Activated naive CD4-positive, alpha-beta T cell treated with anti-CD3 and anti-CD28 coated beads, Interleukin-2, amount 50 U/mL, for 24 hours (primary cell): ENCODE data around the gene NUMBL.
A peak's percentile ranks its signal among the peaks of the same experiment; 100 is the strongest.

Experiments
- H3K27ac Mint-ChIP-seq: one replicate; pipeline ENCODE4 v1.8.0; 2021; ENCODE audit warnings: mild to moderate bottlenecking, mixed read lengths
- H3K27me3 Mint-ChIP-seq: one replicate; pipeline ENCODE4 v1.8.0; 2021; ENCODE audit warnings: mixed read lengths
- H3K36me3 Mint-ChIP-seq: one replicate; pipeline ENCODE4 v1.8.0; 2021; ENCODE audit warnings: mixed read lengths
- H3K4me1 Mint-ChIP-seq: one replicate; pipeline ENCODE4 v1.8.0; 2021; ENCODE audit warnings: mixed read lengths
- H3K4me3 Mint-ChIP-seq: one replicate; pipeline ENCODE4 v1.8.0; 2021; ENCODE audit warnings: mild to moderate bottlenecking, mixed read lengths
- H3K9me3 Mint-ChIP-seq: one replicate; pipeline ENCODE4 v1.8.0; 2021; ENCODE audit warnings: mixed read lengths

The NUMBL gene

DNA sequence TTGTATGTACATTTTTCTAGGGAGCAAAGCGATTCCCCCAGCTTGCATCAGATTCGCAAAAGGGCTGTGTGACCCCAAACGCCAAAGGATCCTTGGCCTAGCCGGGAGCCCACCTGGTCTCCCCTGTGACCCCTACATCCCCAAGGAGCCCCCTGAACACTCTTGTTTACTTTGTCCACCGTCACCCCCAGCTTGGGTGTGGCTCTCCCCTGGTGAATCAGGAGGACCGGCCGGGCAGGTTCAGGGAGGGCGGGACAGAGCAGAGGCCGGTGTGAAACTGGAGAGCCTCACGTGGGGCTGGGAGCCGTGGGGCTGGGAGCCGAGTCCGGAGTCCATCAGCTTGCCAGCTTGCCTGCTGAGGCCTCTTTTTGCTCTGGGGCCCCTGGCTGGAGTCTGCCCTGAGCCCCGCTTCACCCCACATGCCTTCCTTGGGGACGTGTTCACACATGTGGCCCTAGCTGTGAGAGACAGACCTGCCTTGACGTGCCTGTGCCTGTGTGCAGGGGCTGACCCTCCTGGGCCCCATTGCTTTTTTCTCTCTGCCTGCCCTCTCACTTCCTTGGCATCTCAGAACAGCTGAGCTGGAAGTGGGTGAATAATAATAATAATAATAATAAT lies 28.4 kb upstream of the NUMBL start:
- Mint-ChIP-seq H3K4me1 (peaks cover 70% of the 10 kb centered on the region), H3K27ac (no peak overlapping the region), H3K4me3 (peak overlapping the region; percentile 94), H3K27me3 (no peaks in the 10 kb centered on the region), H3K36me3 (peaks cover 8% of the 10 kb centered on the region), H3K9me3 (no peaks in the 10 kb centered on the region)

DNA sequence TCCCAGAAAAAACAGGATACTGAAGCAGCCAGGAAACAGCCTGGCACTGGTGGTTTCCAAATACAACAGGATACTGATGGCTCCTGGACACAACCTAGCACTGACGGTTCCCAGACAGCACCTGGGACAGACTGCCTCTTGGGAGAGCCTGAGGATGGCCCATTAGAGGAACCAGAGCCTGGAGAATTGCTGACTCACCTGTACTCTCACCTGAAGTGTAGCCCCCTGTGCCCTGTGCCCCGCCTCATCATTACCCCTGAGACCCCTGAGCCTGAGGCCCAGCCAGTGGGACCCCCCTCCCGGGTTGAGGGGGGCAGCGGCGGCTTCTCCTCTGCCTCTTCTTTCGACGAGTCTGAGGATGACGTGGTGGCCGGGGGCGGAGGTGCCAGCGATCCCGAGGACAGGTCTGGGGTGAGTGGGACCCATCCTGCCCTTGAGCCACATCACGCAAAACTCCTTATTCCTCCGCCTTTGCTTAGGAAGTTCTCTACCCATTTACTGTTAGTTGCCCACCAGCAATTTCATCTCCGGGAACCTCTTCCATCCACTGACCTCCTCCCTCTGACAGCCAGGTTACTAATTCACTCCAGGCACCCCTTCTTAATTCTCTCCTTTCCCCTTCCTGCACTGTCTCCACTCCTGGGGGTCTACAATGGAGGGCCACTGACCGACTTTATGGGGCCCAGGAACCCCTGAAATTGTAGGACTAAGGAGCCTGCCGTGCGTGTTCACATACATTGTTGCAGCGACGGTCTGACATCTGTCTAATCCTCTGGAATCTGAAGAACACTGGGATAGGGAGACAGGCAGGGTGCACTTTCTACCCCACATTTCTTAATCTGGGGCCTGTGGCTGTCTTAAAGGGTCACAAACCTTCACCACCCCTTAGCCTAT lies 27.7 kb upstream of the NUMBL start:
- peaks cover 66% of the 10 kb centered on the region for H3K4me1 Mint-ChIP-seq
- H3K36me3 Mint-ChIP-seq, result peaks cover 7% of the 10 kb centered on the region
- no peaks in the 10 kb centered on the region for H3K27me3 Mint-ChIP-seq
- no peaks in the 10 kb centered on the region for H3K9me3 Mint-ChIP-seq
- peak overlapping the region; percentile 94 for H3K4me3 Mint-ChIP-seq
- H3K27ac Mint-ChIP-seq, result peak overlapping the region; percentile 96

DNA sequence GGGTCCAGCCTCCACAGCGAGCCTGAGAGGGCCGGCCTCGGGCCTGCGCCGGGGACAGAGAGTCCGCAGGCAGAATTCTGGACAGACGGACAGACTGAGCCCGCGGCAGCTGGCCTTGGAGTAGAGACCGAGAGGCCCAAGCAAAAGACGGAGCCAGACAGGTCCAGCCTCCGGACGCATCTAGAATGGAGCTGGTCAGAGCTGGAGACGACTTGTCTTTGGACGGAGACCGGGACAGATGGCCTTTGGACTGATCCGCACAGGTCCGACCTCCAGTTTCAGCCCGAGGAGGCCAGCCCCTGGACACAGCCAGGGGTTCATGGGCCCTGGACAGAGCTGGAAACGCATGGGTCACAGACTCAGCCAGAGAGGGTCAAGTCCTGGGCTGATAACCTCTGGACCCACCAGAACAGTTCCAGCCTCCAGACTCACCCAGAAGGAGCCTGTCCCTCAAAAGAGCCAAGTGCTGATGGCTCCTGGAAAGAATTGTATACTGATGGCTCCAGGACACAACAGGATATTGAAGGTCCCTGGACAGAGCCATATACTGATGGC lies 27.0 kb upstream of the NUMBL start:
- H3K4me3 Mint-ChIP-seq, result peak overlapping the region; percentile 94
- no peaks in the 10 kb centered on the region for H3K9me3 Mint-ChIP-seq
- H3K27ac Mint-ChIP-seq, result peak overlapping the region; percentile 17
- peaks cover 65% of the 10 kb centered on the region for H3K4me1 Mint-ChIP-seq
- peaks cover 7% of the 10 kb centered on the region for H3K36me3 Mint-ChIP-seq
- H3K27me3 Mint-ChIP-seq, result no peaks in the 10 kb centered on the region

- Mint-ChIP-seq H3K9me3 (no peaks in the 10 kb centered on the region), H3K4me1 (peaks cover 61% of the 10 kb centered on the region), H3K27ac (peak within 1 kb of the TSS; percentile 95), H3K36me3 (peaks cover 7% of the 10 kb centered on the region), H3K4me3 (peak within 1 kb of the TSS; percentile 94), H3K27me3 (no peaks in the 10 kb centered on the region)
Measured at GRCh38 chr19:40716482-40717324, 26.3 kb upstream of the NUMBL start, which contains the start of the genes COQ8B and ITPKC. Gene COQ8B (minus strand): TSS chr19:40716886. CDS start chr19:40714632, 2,254 bp downstream. Gene ITPKC (plus strand): TSS chr19:40717112. CDS start chr19:40717136, 24 bp downstream.

GRCh38 chr19:40716031-40716481 lies 25.6 kb upstream of the NUMBL start:
- peaks cover 66% of the 10 kb centered on the region for H3K4me1 Mint-ChIP-seq
- peak overlapping the region; percentile 95 for H3K27ac Mint-ChIP-seq
- no peaks in the 10 kb centered on the region for H3K9me3 Mint-ChIP-seq
- H3K4me3 Mint-ChIP-seq, result peak overlapping the region; percentile 86
- no peaks in the 10 kb centered on the region for H3K27me3 Mint-ChIP-seq
- H3K36me3 Mint-ChIP-seq, result peaks cover 12% of the 10 kb centered on the region

DNA sequence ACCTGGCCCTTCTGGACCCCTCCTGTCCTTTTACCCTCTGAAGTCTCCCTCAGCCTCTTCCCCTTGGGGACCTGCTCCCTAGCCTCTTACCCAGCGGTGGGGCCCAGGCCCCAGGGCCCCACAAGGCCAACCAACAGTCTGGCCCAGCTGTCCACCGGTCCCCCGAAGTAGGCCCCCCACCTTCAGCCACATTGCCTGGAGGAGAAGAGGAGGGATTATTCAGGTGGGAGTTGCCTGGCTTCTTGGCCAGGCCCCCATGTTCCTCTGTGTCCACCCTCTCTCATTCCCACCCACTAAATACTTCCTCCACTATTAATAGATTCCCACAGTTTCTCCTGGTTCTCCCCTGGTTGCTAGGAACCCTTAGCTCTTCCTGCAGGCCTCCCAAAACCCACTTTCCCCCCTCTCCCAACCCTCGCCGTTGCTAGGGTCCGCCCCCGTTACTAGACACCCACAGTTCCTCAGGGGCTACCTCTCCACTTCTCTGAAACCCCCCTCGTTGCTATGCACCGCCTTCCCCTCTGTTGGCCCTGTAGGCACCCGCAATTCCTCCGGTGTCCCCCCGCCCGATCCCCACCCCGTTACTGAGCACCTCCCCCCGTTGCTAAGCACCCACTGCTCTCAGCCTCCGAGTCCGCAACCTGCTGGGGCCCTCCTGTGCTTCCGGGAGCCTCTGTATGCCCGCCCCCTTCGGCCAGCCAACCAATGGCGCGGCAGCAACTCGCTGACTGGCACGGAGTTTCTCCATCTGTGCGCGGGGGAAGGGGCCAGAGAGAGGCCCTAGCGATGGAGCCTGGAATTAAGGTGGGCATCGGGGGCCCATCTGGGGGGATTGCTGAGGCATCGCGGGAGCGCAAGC lies 24.2 kb upstream of the NUMBL start:
- H3K4me1 Mint-ChIP-seq, result peaks cover 54% of the 10 kb centered on the region
- no peaks in the 10 kb centered on the region for H3K27me3 Mint-ChIP-seq
- H3K27ac Mint-ChIP-seq, result peak overlapping the region; percentile 95

GRCh38 chr19:40713939-40714338 lies 23.5 kb upstream of the NUMBL start:
- peaks cover 12% of the 10 kb centered on the region for H3K36me3 Mint-ChIP-seq
- H3K4me3 Mint-ChIP-seq, result peak overlapping the region; percentile 61
- H3K9me3 Mint-ChIP-seq, result no peaks in the 10 kb centered on the region
- no peak overlapping the region for H3K27ac Mint-ChIP-seq
- H3K27me3 Mint-ChIP-seq, result no peaks in the 10 kb centered on the region
- H3K4me1 Mint-ChIP-seq, result peaks cover 51% of the 10 kb centered on the region

More for the DNA sequence above, 24.2 kb upstream of the NUMBL start:
- Mint-ChIP-seq H3K9me3 (no peaks in the 10 kb centered on the region), H3K36me3 (peaks cover 7% of the 10 kb centered on the region), H3K4me3 (peak overlapping the region; percentile 86)

DNA sequence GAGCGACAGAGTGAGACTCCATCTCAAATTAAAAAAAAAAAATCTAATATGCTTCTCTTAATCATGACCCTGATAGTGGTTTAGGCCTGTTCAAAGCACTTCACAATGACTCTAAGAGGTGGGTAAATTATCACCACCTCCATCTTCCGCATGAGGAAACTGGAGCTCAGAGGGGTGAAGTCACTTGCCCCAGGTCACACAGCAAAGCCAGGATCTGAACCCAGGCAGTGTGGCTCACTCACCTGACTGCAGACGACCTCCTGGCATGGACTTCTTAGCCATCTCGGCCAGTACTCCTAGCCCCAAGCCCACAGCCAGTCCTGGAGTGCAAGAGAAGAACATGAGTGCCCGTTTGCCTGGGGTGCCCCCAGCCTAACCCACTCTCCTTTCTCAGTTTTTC lies 19.4 kb upstream of the NUMBL start:
- H3K27me3 Mint-ChIP-seq, result no peaks in the 10 kb centered on the region
- H3K9me3 Mint-ChIP-seq, result no peaks in the 10 kb centered on the region
- H3K36me3 Mint-ChIP-seq, result peaks cover 14% of the 10 kb centered on the region
- H3K4me3 Mint-ChIP-seq, result no peak overlapping the region
- peaks cover 28% of the 10 kb centered on the region for H3K4me1 Mint-ChIP-seq
- no peak overlapping the region for H3K27ac Mint-ChIP-seq

DNA sequence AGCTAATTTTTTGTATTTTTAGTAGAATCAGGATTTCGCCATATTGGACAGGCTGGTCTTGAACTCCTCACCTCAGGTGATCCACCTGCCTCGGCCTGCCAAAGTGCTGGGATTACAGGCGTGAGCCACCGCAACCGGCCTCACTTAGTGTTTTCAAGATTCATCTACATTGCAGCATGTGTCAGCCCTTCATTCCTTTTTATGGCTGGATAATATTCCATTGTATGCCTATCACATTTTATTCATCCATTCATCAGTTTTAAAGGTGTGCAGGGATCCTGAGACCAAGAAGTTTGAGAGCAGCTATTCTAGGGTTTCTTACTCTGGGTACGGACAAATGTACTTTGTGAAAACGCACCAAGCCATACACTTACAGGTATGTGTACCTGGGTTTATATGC lies 17.2 kb upstream of the NUMBL start:
- H3K4me1 Mint-ChIP-seq, result peaks cover 17% of the 10 kb centered on the region
- no peaks in the 10 kb centered on the region for H3K27me3 Mint-ChIP-seq
- peaks cover 15% of the 10 kb centered on the region for H3K36me3 Mint-ChIP-seq
- no peaks in the 10 kb centered on the region for H3K9me3 Mint-ChIP-seq
- H3K4me3 Mint-ChIP-seq, result no peak overlapping the region
- no peak overlapping the region for H3K27ac Mint-ChIP-seq

GRCh38 chr19:40705950-40706619 lies 15.6 kb upstream of the NUMBL start:
- H3K4me3 Mint-ChIP-seq, result no peak overlapping the region
- peaks cover 13% of the 10 kb centered on the region for H3K36me3 Mint-ChIP-seq
- no peak overlapping the region for H3K27ac Mint-ChIP-seq
- H3K27me3 Mint-ChIP-seq, result no peaks in the 10 kb centered on the region
- H3K9me3 Mint-ChIP-seq, result no peaks in the 10 kb centered on the region
- peaks cover 8% of the 10 kb centered on the region for H3K4me1 Mint-ChIP-seq

GRCh38 chr19:40705362-40705651 lies 14.9 kb upstream of the NUMBL start:
- Mint-ChIP-seq H3K4me3 (no peak overlapping the region), H3K27me3 (no peaks in the 10 kb centered on the region), H3K9me3 (no peaks in the 10 kb centered on the region), H3K4me1 (peaks cover 7% of the 10 kb centered on the region), H3K27ac (no peak overlapping the region), H3K36me3 (peaks cover 12% of the 10 kb centered on the region)

DNA sequence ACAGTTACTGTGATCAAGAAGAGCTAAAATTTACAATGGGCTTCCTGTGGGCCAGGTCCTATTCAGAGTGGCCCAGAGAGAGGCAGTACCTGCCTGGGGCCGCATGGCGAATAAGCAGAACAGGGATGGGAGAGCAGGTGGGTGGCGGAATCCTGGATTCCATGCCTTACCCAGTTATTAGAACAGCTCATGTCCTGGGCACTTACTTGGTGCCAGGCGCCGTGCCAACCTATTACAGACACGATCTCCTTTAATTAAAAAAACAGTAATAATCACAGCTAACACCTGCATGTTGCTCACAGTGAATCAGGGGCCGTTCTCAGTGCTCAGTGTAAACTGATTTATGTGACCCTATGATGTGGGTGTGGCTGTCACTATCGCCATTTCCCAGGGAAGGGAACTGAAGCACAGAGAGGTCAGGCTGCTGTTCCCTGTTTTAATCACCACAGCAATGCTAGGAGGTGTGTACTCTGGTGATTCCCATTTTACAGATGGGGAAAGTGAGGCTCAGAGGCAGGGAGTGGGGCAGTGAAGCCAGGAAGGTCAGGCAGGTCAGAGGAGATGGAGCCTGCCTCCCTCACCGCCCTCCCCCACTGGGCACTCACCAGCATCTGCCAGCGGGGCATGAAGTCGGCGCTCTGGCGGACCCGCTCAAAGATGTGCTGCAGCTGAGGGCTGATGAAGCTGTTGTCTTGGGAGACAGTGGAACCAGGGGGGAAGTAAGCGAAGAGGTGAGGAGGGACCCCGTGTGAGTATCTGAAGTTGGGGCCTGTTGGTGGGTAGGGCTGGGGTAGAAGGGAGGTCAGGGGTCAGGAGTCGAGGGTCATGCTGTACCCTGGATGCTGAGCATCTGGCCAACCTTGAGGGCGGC lies 14.3 kb upstream of the NUMBL start:
- peaks cover 12% of the 10 kb centered on the region for H3K36me3 Mint-ChIP-seq
- H3K4me1 Mint-ChIP-seq, result peaks cover 7% of the 10 kb centered on the region
- H3K9me3 Mint-ChIP-seq, result no peaks in the 10 kb centered on the region
- H3K4me3 Mint-ChIP-seq, result no peak overlapping the region
- H3K27ac Mint-ChIP-seq, result no peak overlapping the region
- H3K27me3 Mint-ChIP-seq, result no peaks in the 10 kb centered on the region

- H3K9me3 Mint-ChIP-seq, result no peaks in the 10 kb centered on the region
- no peaks in the 10 kb centered on the region for H3K27me3 Mint-ChIP-seq
- H3K4me3 Mint-ChIP-seq, result no peak overlapping the region
- H3K4me1 Mint-ChIP-seq, result no peaks in the 10 kb centered on the region
- H3K36me3 Mint-ChIP-seq, result peaks cover 6% of the 10 kb centered on the region
- no peak overlapping the region for H3K27ac Mint-ChIP-seq
Measured at GRCh38 chr19:40703029-40703755, 12.7 kb upstream of the NUMBL start.
